A673 (cell line): ENCODE measurements around the gene NAALADL2. TPM values are rescaled to one million over a fixed set of nuclear protein-coding genes. Genes with fewer than 3 reads are reported as not detected.

Source experiments
- BruUV-seq: library from RNA; stranded (reverse); fragments of 400-500 nt; replicated peaks from 2 replicates; lab custom pipeline; 2021; lab: Mats Ljungman, UMichigan
- CTCF ChIA-PET: fragments of 300-600 bp; sonication (Branson Sonifier 250); formaldehyde crosslinking; loops from one replicate; lab custom pipeline; 2022; ENCODE audit warnings: antibody characterized with exemption; lab: Charles Lee
- POLR2A ChIA-PET: fragments of 300-600 bp; sonication (Branson Sonifier 250); formaldehyde crosslinking; loops from one replicate; lab custom pipeline; 2022; ENCODE audit warnings: antibody characterized with exemption; ENCODE audit not compliant: low non-redundant PET; lab: Charles Lee
- DNase-seq: peaks from one replicate; pipeline ENCODE4 v3.0.0-alpha.2; 2015; ENCODE audit warnings: low spot score
- H3K27ac ChIP-seq: fragments of 200-600 bp; sonication (generic); 2 replicates; pipeline ENCODE4 v1.5.1; 2016; ENCODE audit warnings: mixed run types, low read depth, mild to moderate bottlenecking, mixed read lengths, antibody characterized with exemption, low read length; ENCODE audit not compliant: poor library complexity, severe bottlenecking
- H3K27me3 ChIP-seq: fragments of 200-600 bp; sonication (generic); replicated peaks from 2 replicates; pipeline ENCODE4 v1.6.1; 2017; ENCODE audit warnings: mixed run types, low read depth, mild to moderate bottlenecking, mixed read lengths, antibody characterized with exemption, low read length; ENCODE audit not compliant: insufficient read depth, poor library complexity
- H3K36me3 ChIP-seq: fragments of 200-600 bp; sonication (generic); 2 replicates; pipeline ENCODE4 v1.6.1; 2016; ENCODE audit warnings: mixed run types, mild to moderate bottlenecking, mixed read lengths, antibody characterized with exemption, low read length; ENCODE audit not compliant: insufficient read depth, poor library complexity, severe bottlenecking
- H3K4me1 ChIP-seq: fragments of 200-600 bp; sonication (generic); 2 replicates; pipeline ENCODE4 v1.6.1; 2017; ENCODE audit warnings: mixed run types, mild to moderate bottlenecking, mixed read lengths, antibody characterized with exemption, low read length; ENCODE audit not compliant: insufficient read depth, poor library complexity, severe bottlenecking
- H3K4me3 ChIP-seq: fragments of 200-600 bp; sonication (generic); 2 replicates; pipeline ENCODE4 v1.5.1; 2016; ENCODE audit warnings: low read depth, mixed run types, mild to moderate bottlenecking, mixed read lengths, low read length; ENCODE audit not compliant: poor library complexity, severe bottlenecking
- H3K9me3 ChIP-seq: fragments of 200-600 bp; sonication (generic); 2 replicates; pipeline ENCODE4 v1.6.1; 2016; ENCODE audit warnings: mixed run types, low read depth, mild to moderate bottlenecking, mixed read lengths, antibody characterized with exemption, low read length; ENCODE audit not compliant: poor library complexity, severe bottlenecking
- CTCF ChIP-seq: fragments of 300-800, 200-600 bp; sonication (generic); conservative IDR thresholded peaks from 2 replicates; pipeline ENCODE4 v1.5.1; 2017; ENCODE audit warnings: low read depth, mild to moderate bottlenecking, antibody characterized with exemption, low read length, moderate library complexity, mixed read lengths
- EZH2 ChIP-seq: fragments of 200-600 bp; sonication (generic); IDR thresholded peaks from 2 replicates; pipeline ENCODE4 v1.6.1; 2017; ENCODE audit warnings: borderline replicate concordance, low read depth, mild to moderate bottlenecking, mixed read lengths, antibody characterized with exemption, low read length; ENCODE audit not compliant: poor library complexity, severe bottlenecking
- intact Hi-C: fragments of 100-400 bp; cut with micrococcal nuclease; formaldehyde crosslinking; loops from one replicate; pipeline ENCODE4 v1.10.0; 2022; ENCODE audit not compliant: unreplicated experiment
- total RNA-seq: library from RNA; stranded (reverse); gene quantifications from 2 replicates; pipeline ENCODE4 v1.2.3, GENCODE V29; 2021

The NAALADL2 gene
- total RNA-seq, 1 experiment from 2014 or later, result 0.64 TPM

DNA sequence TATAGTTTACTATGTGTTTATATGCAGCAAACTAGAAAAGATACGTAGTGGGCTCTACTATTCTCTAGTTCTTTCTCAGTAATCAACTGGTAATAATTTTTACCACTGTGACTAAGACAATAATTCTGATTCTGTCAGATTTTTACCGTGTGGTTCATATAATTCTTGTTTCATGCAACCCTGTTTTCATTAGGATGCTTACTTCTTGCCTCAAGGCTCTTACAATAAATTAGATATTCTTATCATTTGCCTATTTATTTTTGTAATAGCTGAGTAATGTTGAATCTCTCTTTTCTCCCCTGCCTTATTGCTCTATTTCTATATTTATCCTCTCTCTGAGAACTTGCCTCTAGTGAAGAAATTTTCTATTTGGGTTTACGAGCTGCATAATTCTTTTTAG, 524.7 kb downstream of the NAALADL2 start:
- POLR2A ChIA-PET, result no interaction called here
- TF ChIP-seq EZH2, result no peak
- no peak for TF ChIP-seq CTCF
- H3K27ac ChIP-seq, result no peak overlapping the region
- no peaks in the 10 kb centered on the region for H3K36me3 ChIP-seq
- intact Hi-C loops, result no loop called here
- no peak overlapping the region for H3K4me3 ChIP-seq
- CTCF ChIA-PET, result no interaction called here
- H3K27me3 ChIP-seq, result no peaks in the 10 kb centered on the region
- DNase-seq, result no peak
- no peaks in the 10 kb centered on the region for H3K4me1 ChIP-seq
- H3K9me3 ChIP-seq, result no peaks in the 10 kb centered on the region
- no TSS peak for BruUV-seq

DNA sequence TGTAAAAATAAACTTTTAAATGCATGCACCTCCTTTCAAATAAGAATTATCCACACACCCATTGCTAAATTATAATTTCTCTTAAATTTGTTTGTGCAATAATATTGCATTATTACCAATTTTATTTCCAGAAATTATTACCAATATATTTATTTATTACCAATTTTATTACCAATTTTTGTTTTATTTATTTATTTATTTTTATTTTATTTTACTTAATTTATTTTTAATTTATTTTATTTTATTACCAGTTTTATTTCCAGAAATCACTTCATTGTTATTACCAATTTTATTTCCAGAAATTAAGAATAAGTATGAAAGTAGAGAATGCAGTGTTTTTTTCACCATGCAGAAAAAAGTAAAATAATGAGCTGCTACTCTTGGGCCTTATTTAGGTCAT, 525.4 kb downstream of the NAALADL2 start:
- no peaks in the 10 kb centered on the region for H3K4me1 ChIP-seq
- intact Hi-C loops, result no loop called here
- no peaks in the 10 kb centered on the region for H3K9me3 ChIP-seq
- ChIA-PET POLR2A (no interaction called here), CTCF (no interaction called here)
- TF ChIP-seq CTCF (no peak), EZH2 (no peak)
- no TSS peak for BruUV-seq
- H3K4me3 ChIP-seq, result no peak overlapping the region
- no peaks in the 10 kb centered on the region for H3K27me3 ChIP-seq
- no peak overlapping the region for H3K27ac ChIP-seq
- no peak for DNase-seq
- no peaks in the 10 kb centered on the region for H3K36me3 ChIP-seq

- H3K4me3 ChIP-seq, result no peak overlapping the region
- DNase-seq, result no peak
- no peaks in the 10 kb centered on the region for H3K9me3 ChIP-seq
- intact Hi-C loops, result no loop called here
- H3K36me3 ChIP-seq, result no peaks in the 10 kb centered on the region
- ChIA-PET CTCF (no interaction called here), POLR2A (no interaction called here)
- BruUV-seq, result no TSS peak
- H3K4me1 ChIP-seq, result no peaks in the 10 kb centered on the region
- no peaks in the 10 kb centered on the region for H3K27me3 ChIP-seq
- TF ChIP-seq CTCF, result no peak
- no peak for TF ChIP-seq EZH2
- H3K27ac ChIP-seq, result no peak overlapping the region
Measured at GRCh38 chr3:175386630-175387029, 527.5 kb downstream of the NAALADL2 start.
